HG03025 (cell line): ENCODE results near the gene CCKAR.
"Not testable (repeated sequence)": the region's sequence is repeated elsewhere in the genome, so short reads cannot be mapped to it uniquely, and the experiment has no call there.

ENCODE experiments used
- ATAC-seq: cut with Tn5 transposase; IDR thresholded peaks from one replicate; pipeline ENCODE4 v1.9.1; 2021; ENCODE audit warnings: mild to moderate bottlenecking, moderate library complexity; ENCODE audit not compliant: unreplicated experiment, low FRiP score

The CCKAR gene

GRCh38 chr4:26490111-26490959 is at the start of gene CCKAR:
TSS of gene CCKAR (minus strand) at chr4:26490484. CDS start at chr4:26490267, 217 bp downstream.
- no peak for ATAC-seq

GRCh38 chr4:26533685-26534084 is 43.4 kb upstream of the CCKAR start:
- ATAC-seq: no peak

GRCh38 chr4:26531491-26532116 is 41.3 kb upstream of the CCKAR start:
- ATAC-seq: no peak

GRCh38 chr4:26530099-26530498 is 39.8 kb upstream of the CCKAR start:
- no peak for ATAC-seq

GRCh38 chr4:26529479-26529878 is 39.2 kb upstream of the CCKAR start:
- no peak for ATAC-seq

DNA sequence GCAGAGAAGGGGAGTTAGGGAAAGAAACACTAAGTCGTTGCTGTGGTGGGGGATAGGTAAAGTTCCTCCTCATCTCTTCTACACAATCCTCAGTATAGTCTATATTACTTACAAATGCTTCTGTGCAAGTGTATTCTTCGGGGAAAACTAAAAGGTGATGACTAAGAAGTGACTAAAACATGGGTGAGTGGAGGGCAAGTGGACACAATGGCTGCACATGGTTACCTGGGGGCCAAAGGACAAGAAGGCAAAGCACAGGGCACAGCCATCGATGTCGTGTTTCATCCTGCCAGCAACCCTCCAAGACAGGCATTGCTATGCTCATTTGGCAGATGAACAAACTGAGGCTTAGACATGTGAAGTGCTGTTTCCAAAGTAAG is 35.5 kb upstream of the CCKAR start:
- no peak for ATAC-seq

GRCh38 chr4:26525136-26525770 is 35.0 kb upstream of the CCKAR start:
- no peak for ATAC-seq

- no peak for ATAC-seq
Observed at GRCh38 chr4:26524011-26524410, 33.7 kb upstream of the CCKAR start.

- no peak for ATAC-seq
Observed at GRCh38 chr4:26522478-26522877, 32.2 kb upstream of the CCKAR start.

- no peak for ATAC-seq
Observed at GRCh38 chr4:26520728-26521450, 30.6 kb upstream of the CCKAR start.

DNA sequence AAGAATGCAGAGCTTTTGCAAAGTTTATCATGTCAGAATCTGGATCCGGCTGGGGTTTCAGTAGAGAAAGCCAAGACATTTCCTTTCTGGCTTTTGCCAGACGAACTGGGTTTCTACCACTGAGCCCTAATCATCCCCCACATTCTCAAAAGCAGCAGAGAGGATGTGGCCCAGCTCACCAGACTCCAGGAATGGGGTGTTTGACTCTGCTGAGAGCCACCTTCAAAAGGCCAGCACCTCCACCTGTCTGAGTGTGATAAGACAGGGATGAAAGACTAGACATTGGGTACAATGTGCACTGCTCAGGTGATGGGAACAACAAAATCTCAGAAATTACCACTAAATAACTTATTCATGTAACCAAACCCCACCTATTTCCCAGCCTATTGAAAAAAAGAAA is 25.7 kb upstream of the CCKAR start:
- no peak for ATAC-seq

- no peak for ATAC-seq
Observed at GRCh38 chr4:26510334-26510964, 20.2 kb upstream of the CCKAR start.

DNA sequence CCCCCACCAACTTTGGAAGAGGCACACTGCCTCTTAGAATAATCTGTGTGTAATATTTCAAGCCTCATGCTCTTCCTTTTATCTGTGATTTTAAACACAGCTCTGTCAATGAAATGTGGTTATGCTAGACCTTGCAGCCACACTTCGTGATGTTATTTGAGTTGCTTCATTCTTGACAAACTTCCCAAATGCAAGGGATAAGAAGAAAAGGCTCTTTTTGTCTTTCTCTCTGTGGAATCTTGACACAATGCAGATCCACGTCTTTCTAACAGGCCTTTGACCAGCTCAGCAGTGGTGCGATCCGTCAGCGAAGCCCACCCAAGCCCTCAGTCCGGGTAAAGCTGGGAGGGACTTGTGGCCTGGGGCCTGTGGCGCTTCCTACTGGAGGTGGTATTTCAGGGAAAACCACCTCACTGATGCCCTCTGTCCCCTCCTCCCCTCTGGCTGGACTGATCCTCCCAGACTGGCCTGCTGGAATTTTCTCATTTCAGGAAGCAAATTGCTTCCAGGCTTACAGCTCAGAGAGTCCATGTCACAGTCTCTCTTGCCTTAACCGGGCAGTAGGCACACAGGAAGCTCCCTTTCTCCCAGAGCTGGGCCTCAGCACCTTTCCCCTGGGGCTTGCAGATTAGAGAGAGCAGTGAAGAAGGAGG is 19.5 kb upstream of the CCKAR start:
- ATAC-seq: no peak

DNA sequence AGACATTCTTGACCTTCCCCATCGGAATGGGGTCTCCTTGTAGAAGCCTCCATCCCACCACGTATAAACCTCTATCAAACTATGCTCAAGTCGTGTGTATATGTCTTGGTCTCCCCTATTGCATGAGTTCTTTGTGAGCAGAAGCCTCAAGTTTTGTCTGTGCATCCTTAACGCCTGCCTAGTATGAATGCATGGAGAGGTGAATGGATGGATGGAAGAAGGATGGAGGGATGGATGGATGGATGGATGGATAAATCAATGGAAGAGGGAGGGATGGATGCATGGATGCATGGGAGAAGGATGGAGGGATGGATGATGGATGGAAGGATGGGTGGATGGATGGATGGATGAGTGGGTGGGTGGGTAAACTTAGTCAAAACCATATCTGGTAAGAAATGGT is 17.0 kb upstream of the CCKAR start:
- no peak for ATAC-seq

- no peak for ATAC-seq
Observed at GRCh38 chr4:26503844-26504243, 13.6 kb upstream of the CCKAR start.

GRCh38 chr4:26503427-26503826 is 13.1 kb upstream of the CCKAR start:
- ATAC-seq: no peak

- not testable (repeated sequence) for ATAC-seq
Observed at GRCh38 chr4:26500565-26500999, 10.3 kb upstream of the CCKAR start.

- no peak for ATAC-seq
Observed at GRCh38 chr4:26496207-26496783, 6.0 kb upstream of the CCKAR start.

- ATAC-seq: no peak
Observed at GRCh38 chr4:26493461-26493860, 3.2 kb upstream of the CCKAR start.
